GM23338 (cell line): ENCODE measurements around the gene MIER1. TPM values are rescaled to one million over a fixed set of nuclear protein-coding genes. Genes with fewer than 3 reads are reported as not detected.

ENCODE experiments used
- ATAC-seq: fragments of 200-7000 bp; cut with Tn5 transposase; 3 replicates; pipeline ENCODE4 v1.9.1; 2020
- DNase-seq: peaks from one replicate; pipeline ENCODE4 v3.0.0-alpha.2; 2015; ENCODE audit warnings: low spot score
- H2AFZ ChIP-seq: fragments of 200-600 bp; sonication (generic); 2 replicates; pipeline ENCODE4 v1.8.0; 2016; ENCODE audit warnings: antibody characterized with exemption, mild to moderate bottlenecking, moderate library complexity
- H3F3A ChIP-seq: fragments of 200-600 bp; sonication (generic); replicated peaks from 2 replicates; pipeline ENCODE4 v1.8.0; 2017; ENCODE audit warnings: antibody characterized with exemption, mixed run types, low read depth
- H3K27ac ChIP-seq: fragments of 200-600 bp; sonication (generic); 2 replicates; pipeline ENCODE4 v1.6.1; 2016; ENCODE audit warnings: low read depth
- H3K27me3 ChIP-seq: fragments of 200-600 bp; sonication (generic); 2 replicates; pipeline ENCODE4 v1.8.0; 2016; ENCODE audit warnings: mild to moderate bottlenecking, mixed run types, moderate library complexity; ENCODE audit not compliant: insufficient read depth
- H3K36me3 ChIP-seq: fragments of 200-600 bp; sonication (generic); 2 replicates; pipeline ENCODE4 v1.8.0; 2016; ENCODE audit warnings: mild to moderate bottlenecking; ENCODE audit not compliant: insufficient read depth
- H3K4me1 ChIP-seq: fragments of 200-600 bp; sonication (generic); 2 replicates; pipeline ENCODE4 v1.8.0; 2016; ENCODE audit warnings: mild to moderate bottlenecking, moderate library complexity; ENCODE audit not compliant: insufficient read depth
- H3K4me2 ChIP-seq: fragments of 200-600 bp; sonication (generic); 2 replicates; pipeline ENCODE4 v1.7.1; 2017; ENCODE audit warnings: mixed run types
- H3K4me3 ChIP-seq: fragments of 200-600 bp; sonication (generic); 2 replicates; pipeline ENCODE4 v1.6.1; 2016; ENCODE audit warnings: mixed run types
- H3K79me2 ChIP-seq: fragments of 200-600 bp; sonication (generic); replicated peaks from 2 replicates; pipeline ENCODE4 v1.8.0; 2017; ENCODE audit warnings: mild to moderate bottlenecking; ENCODE audit not compliant: insufficient read depth
- H3K9me2 ChIP-seq: fragments of 200-600 bp; sonication (generic); 2 replicates; pipeline ENCODE4 v1.8.0; 2017; ENCODE audit not compliant: insufficient read depth
- H4K20me1 ChIP-seq: fragments of 200-600 bp; sonication (generic); replicated peaks from 2 replicates; pipeline ENCODE4 v1.8.0; 2017; ENCODE audit warnings: mild to moderate bottlenecking; ENCODE audit not compliant: insufficient read depth
- H3K27ac Mint-ChIP-seq: 2 replicates; pipeline ENCODE4 v1.8.0; 2020; ENCODE audit warnings: inconsistent platforms, mild to moderate bottlenecking, moderate library complexity, mixed read lengths
- H3K27me3 Mint-ChIP-seq: 3 replicates; pipeline ENCODE4 v1.8.0; 2022; ENCODE audit warnings: low read depth, mild to moderate bottlenecking, moderate library complexity, mixed read lengths, inconsistent platforms; ENCODE audit not compliant: insufficient read depth, poor library complexity
- H3K36me3 Mint-ChIP-seq: 3 replicates; pipeline ENCODE4 v1.8.0; 2021; ENCODE audit warnings: low read depth, mild to moderate bottlenecking, inconsistent platforms, moderate library complexity, mixed read lengths
- H3K4me1 Mint-ChIP-seq: 3 replicates; pipeline ENCODE4 v1.8.0; 2020; ENCODE audit warnings: mild to moderate bottlenecking, inconsistent platforms, mixed read lengths
- H3K4me3 Mint-ChIP-seq: 3 replicates; pipeline ENCODE4 v1.8.0; 2021; ENCODE audit warnings: moderate library complexity, mild to moderate bottlenecking, inconsistent platforms, mixed read lengths
- H3K9me3 Mint-ChIP-seq: 3 replicates; pipeline ENCODE4 v1.8.0; 2020; ENCODE audit warnings: moderate library complexity, mild to moderate bottlenecking, inconsistent platforms, mixed read lengths
- CREB1 ChIP-seq: fragments of 250-450 bp; sonication (Bioruptor Pico); IDR thresholded peaks from 2 replicates; pipeline ENCODE4 v1.5.0; 2020; ENCODE audit warnings: low read depth, mild to moderate bottlenecking, moderate library complexity
- ETS1 ChIP-seq: IDR thresholded peaks from 2 replicates; pipeline ENCODE4 v1.6.1; 2016; ENCODE audit warnings: antibody characterized with exemption
- EZH2 ChIP-seq: fragments of 200-600 bp; sonication (generic); IDR thresholded peaks from one replicate; pipeline ENCODE4 v1.8.0; 2017; ENCODE audit warnings: antibody characterized with exemption, mild to moderate bottlenecking, low read depth; ENCODE audit not compliant: unreplicated experiment
- EZH2phosphoT487 ChIP-seq: fragments of 200-600 bp; sonication (generic); IDR thresholded peaks from one replicate; pipeline ENCODE4 v1.8.1; 2018; ENCODE audit warnings: antibody characterized with exemption; ENCODE audit not compliant: unreplicated experiment
- JUNB ChIP-seq: IDR thresholded peaks from one replicate; pipeline ENCODE4 v1.6.1; 2016; ENCODE audit warnings: antibody characterized with exemption; ENCODE audit not compliant: unreplicated experiment
- NANOG ChIP-seq: IDR thresholded peaks from 2 replicates; pipeline ENCODE4 v1.6.1; 2016; ENCODE audit warnings: antibody characterized with exemption, borderline replicate concordance
- POLR2AphosphoS5 ChIP-seq: IDR thresholded peaks from 2 replicates; pipeline ENCODE4 v1.6.1; 2016; ENCODE audit warnings: antibody characterized with exemption, low read depth
- REST ChIP-seq: IDR thresholded peaks from one replicate; pipeline ENCODE4 v1.6.1; 2018; ENCODE audit warnings: antibody characterized with exemption; ENCODE audit not compliant: unreplicated experiment
- STAT1 ChIP-seq: IDR thresholded peaks from one replicate; pipeline ENCODE4 v1.6.1; 2016; ENCODE audit warnings: antibody characterized with exemption; ENCODE audit not compliant: unreplicated experiment
- ZNF114 ChIP-seq: fragments of 250-450 bp; sonication (Bioruptor Pico); IDR thresholded peaks from 2 replicates; pipeline ENCODE4 v1.5.0; 2020; ENCODE audit warnings: mild to moderate bottlenecking, moderate library complexity
- ZNF331 ChIP-seq: fragments of 250-450 bp; sonication (Bioruptor Pico); IDR thresholded peaks from 2 replicates; pipeline ENCODE4 v1.5.0; 2020; ENCODE audit warnings: low read depth, mild to moderate bottlenecking, moderate library complexity
- polyA plus RNA-seq: library from polyadenylated mRNA; unstranded; fragments of >200 nt; fragmentation: Nextera tagmentation; extraction: Ambion mirVana; gene quantifications from 2 replicates; pipeline ENCODE4 v1.2.1, GENCODE V29; 2016
- total RNA-seq: library from RNA; depleted of rRNA; stranded (reverse); fragments of >200 nt; shearing (Covaris generic); gene quantifications from 2 replicates; pipeline ENCODE4 v1.2.3, GENCODE V29; 2014
- TF ChIP-seq, protein P1 (sequence below), 2 experiments: fragments of 200-600 bp in 1 of 2; sonication (generic) in 1 of 2; conservative IDR thresholded peaks; 2 replicates each; pipeline versions ENCODE4 v1.5.1 to v1.6.1; 2016 to 2017; ENCODE audit warnings: antibody characterized with exemption in 2 of 2, low read depth in 2 of 2, mild to moderate bottlenecking in 2 of 2, moderate library complexity in 1 of 2
- TF ChIP-seq, protein P2 (sequence below): fragments of 250-450 bp; sonication (Bioruptor Pico); IDR thresholded peaks from 2 replicates; pipeline ENCODE4 v1.5.0; 2020; ENCODE audit warnings: mild to moderate bottlenecking, moderate library complexity

Gene MIER1
- total and polyA plus RNA-seq, 2 experiments from 2014 or later: 38.2 to 72.8 TPM

DNA sequence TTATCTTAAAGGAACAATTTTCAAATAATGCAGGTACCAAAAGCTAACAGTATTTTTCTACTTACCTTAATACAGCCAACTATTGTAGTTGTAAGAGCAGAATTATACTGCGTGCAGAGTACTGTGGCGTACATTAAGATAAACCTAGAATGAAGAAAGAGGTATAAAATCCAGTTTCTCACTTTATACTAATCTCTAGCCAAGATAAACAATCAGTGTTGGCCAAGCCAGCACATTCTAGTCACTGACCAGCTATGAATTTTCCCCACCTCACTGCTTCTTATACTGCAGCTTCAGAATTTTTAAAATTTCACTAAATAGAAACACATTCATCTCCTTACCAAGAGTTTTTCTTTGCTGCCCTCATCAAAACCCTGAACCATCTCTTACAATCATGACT lies 95.5 kb downstream of the MIER1 start:
- H3K4me1 ChIP-seq: peaks cover 15% of the 10 kb centered on the region
- H4K20me1 ChIP-seq: peaks cover 5% of the 10 kb centered on the region; the same call in 1 of the 2 replicates
- no peak overlapping the region for H2AFZ ChIP-seq
- H3K9me3 Mint-ChIP-seq: no peaks in the 10 kb centered on the region
- H3K27ac ChIP-seq: no peak overlapping the region
- ATAC-seq: no peak
- no peak overlapping the region for H3K4me2 ChIP-seq
- peaks cover 26% of the 10 kb centered on the region for H3K4me1 Mint-ChIP-seq
- no peaks in the 10 kb centered on the region for H3K9me2 ChIP-seq
- H3K79me2 ChIP-seq: no peaks in the 10 kb centered on the region
- no peaks in the 10 kb centered on the region for H3K36me3 Mint-ChIP-seq
- TF ChIP-seq ZNF331: no peak
- no peak for TF ChIP-seq CREB1
- TF ChIP-seq ETS1: no peak
- TF ChIP-seq EZH2: no peak
- TF ChIP-seq STAT1: no peak
- TF ChIP-seq, protein P1, sequence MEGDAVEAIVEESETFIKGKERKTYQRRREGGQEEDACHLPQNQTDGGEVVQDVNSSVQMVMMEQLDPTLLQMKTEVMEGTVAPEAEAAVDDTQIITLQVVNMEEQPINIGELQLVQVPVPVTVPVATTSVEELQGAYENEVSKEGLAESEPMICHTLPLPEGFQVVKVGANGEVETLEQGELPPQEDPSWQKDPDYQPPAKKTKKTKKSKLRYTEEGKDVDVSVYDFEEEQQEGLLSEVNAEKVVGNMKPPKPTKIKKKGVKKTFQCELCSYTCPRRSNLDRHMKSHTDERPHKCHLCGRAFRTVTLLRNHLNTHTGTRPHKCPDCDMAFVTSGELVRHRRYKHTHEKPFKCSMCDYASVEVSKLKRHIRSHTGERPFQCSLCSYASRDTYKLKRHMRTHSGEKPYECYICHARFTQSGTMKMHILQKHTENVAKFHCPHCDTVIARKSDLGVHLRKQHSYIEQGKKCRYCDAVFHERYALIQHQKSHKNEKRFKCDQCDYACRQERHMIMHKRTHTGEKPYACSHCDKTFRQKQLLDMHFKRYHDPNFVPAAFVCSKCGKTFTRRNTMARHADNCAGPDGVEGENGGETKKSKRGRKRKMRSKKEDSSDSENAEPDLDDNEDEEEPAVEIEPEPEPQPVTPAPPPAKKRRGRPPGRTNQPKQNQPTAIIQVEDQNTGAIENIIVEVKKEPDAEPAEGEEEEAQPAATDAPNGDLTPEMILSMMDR (conservative IDR thresholded peaks at IDR 0.05; ENCODE audit: low read depth in 2 of 2): no peak
- TF ChIP-seq EZH2phosphoT487: no peak
- no peak for TF ChIP-seq POLR2AphosphoS5
- TF ChIP-seq, protein P2, sequence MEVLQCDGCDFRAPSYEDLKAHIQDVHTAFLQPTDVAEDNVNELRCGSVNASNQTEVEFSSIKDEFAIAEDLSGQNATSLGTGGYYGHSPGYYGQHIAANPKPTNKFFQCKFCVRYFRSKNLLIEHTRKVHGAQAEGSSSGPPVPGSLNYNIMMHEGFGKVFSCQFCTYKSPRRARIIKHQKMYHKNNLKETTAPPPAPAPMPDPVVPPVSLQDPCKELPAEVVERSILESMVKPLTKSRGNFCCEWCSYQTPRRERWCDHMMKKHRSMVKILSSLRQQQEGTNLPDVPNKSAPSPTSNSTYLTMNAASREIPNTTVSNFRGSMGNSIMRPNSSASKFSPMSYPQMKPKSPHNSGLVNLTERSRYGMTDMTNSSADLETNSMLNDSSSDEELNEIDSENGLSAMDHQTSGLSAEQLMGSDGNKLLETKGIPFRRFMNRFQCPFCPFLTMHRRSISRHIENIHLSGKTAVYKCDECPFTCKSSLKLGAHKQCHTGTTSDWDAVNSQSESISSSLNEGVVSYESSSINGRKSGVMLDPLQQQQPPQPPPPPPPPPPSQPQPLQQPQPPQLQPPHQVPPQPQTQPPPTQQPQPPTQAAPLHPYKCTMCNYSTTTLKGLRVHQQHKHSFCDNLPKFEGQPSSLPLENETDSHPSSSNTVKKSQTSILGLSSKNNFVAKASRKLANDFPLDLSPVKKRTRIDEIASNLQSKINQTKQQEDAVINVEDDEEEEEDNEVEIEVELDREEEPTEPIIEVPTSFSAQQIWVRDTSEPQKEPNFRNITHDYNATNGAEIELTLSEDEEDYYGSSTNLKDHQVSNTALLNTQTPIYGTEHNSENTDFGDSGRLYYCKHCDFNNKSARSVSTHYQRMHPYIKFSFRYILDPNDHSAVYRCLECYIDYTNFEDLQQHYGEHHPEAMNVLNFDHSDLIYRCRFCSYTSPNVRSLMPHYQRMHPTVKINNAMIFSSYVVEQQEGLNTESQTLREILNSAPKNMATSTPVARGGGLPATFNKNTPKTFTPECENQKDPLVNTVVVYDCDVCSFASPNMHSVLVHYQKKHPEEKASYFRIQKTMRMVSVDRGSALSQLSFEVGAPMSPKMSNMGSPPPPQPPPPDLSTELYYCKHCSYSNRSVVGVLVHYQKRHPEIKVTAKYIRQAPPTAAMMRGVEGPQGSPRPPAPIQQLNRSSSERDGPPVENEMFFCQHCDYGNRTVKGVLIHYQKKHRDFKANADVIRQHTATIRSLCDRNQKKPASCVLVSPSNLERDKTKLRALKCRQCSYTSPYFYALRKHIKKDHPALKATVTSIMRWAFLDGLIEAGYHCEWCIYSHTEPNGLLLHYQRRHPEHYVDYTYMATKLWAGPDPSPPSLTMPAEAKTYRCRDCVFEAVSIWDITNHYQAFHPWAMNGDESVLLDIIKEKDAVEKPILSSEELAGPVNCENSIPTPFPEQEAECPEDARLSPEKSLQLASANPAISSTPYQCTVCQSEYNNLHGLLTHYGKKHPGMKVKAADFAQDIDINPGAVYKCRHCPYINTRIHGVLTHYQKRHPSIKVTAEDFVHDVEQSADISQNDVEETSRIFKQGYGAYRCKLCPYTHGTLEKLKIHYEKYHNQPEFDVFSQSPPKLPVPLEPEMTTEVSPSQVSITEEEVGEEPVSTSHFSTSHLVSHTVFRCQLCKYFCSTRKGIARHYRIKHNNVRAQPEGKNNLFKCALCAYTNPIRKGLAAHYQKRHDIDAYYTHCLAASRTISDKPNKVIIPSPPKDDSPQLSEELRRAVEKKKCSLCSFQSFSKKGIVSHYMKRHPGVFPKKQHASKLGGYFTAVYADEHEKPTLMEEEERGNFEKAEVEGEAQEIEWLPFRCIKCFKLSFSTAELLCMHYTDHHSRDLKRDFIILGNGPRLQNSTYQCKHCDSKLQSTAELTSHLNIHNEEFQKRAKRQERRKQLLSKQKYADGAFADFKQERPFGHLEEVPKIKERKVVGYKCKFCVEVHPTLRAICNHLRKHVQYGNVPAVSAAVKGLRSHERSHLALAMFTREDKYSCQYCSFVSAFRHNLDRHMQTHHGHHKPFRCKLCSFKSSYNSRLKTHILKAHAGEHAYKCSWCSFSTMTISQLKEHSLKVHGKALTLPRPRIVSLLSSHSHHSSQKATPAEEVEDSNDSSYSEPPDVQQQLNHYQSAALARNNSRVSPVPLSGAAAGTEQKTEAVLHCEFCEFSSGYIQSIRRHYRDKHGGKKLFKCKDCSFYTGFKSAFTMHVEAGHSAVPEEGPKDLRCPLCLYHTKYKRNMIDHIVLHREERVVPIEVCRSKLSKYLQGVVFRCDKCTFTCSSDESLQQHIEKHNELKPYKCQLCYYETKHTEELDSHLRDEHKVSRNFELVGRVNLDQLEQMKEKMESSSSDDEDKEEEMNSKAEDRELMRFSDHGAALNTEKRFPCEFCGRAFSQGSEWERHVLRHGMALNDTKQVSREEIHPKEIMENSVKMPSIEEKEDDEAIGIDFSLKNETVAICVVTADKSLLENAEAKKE (CRISPR knock-in tag): no peak
- TF ChIP-seq NANOG: no peak
- no peak for TF ChIP-seq ZNF114
- TF ChIP-seq JUNB: no peak
- no peak for TF ChIP-seq REST
- no peak overlapping the region for H3K27ac Mint-ChIP-seq
- H3K27me3 Mint-ChIP-seq: peaks cover 7% of the 10 kb centered on the region
- peaks cover 39% of the 10 kb centered on the region for H3K27me3 ChIP-seq
- H3K4me3 ChIP-seq: no peak overlapping the region
- H3K36me3 ChIP-seq: no peaks in the 10 kb centered on the region
- no peak overlapping the region for H3K4me3 Mint-ChIP-seq
- no peaks in the 10 kb centered on the region for H3F3A ChIP-seq
- no peak for DNase-seq
